ENCODE measurements around the gene RNF223.

The RNF223 gene

DNA sequence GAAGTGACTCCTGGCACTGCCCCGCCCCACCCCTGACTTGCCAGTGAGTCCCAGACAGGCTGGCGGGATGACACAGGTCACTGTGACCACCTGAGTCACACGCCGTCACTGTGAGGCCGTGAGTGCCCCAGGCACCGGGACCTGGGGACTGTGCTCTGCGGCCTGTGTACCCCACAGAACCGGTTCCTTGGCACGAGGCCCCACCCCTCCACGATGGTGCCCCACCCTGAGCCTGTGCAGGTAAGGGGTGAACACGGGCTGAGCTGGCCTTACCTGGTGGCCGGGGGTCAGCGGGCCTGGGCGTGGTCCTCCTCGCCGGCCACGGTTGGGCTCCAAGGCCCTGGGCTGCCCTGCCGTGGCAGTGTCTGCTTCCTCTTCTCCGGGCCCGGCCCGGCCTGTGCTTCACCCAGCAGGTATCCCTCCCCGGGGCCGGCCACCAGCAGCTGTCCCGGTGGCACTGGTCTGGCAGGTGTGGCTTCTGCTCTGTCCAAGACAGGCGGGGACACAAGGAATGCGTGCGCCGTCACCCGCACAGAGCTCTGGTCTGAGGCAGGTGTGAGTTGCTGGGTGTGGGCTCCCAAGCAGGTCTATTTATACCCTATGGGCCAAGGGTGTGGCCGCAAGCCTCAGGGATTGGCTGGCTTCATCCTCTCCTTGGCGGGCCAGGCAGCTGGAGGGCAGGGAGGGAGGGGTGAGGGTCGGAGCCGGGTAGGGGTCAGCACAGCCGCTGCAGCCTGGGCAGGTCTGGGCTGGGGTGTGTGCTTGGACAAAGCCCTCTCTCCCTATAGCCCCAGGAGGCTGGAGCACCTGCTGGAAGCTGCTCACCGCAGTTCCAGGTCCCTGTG is at the start of gene RNF223:
Gene RNF223, minus strand, starts transcription at position 564 of the 845 bp plus-strand sequence. CDS start 1,740 bp downstream, outside the sequence.
- no peak for DNase-seq (ENCODE audit: low spot score)

DNA sequence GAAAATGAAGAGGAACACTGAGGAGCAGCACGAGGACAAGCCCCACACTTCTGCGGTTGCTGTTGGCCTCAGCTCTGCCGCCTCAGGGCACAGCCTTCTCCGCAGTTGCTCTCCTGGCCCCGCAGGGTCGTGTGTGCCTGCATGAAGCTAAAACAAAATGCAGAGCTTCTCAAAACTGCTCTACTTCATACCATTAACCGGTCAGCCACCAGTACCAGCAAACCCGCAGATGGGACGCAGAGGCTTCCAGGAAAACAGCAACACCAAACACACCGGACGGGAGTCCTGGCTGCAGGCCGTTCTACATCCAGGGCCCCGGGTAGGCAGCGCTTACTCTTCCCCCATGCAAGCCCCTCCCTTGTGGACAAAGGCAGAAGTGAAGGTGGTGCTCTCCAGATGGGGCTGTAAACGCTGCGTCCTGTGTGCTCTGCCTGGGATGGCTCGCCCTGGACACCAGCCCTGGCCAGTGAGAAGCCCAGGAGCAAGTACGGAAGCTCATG is 48.9 kb upstream of the RNF223 start:
- DNase-seq (ENCODE audit: low spot score), result no peak

DNA sequence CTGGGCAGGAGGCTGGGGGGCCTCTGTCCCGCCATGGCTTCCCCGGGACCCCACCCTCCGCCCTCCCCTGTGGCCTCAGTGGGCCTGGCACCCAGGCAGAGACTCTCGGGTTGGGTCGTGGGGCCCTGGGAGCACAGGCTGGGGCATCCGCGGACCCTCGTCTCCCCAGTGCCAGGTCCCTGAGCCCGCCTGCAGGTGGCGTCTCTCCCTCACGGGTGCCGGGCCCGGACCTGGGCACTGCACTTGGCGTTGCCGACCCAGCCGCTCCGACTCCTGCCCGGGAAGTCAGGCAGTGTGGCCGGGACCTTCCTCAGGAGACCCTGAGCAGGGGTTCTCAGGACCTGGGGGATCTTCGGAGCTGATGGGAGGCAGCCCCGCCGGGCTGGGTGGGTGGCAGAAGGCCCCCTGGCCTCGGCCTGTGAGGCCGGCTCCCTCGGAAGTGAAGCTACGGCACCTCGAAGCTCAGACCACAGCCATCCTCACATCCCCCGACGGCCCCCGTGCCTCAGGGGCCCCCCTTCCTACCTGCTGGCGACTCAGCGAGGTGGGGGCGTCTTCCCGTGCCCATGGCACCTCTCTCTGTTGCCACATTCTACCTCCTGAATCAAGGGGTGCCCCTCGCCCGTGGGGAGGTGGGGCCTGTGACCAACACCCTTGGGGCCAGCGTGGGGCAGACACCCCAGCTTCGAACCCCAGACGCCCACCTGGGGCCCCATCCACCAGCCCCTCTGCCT is 48.1 kb upstream of the RNF223 start:
- DNase-seq (ENCODE audit: low spot score), result peak; percentile 91

DNA sequence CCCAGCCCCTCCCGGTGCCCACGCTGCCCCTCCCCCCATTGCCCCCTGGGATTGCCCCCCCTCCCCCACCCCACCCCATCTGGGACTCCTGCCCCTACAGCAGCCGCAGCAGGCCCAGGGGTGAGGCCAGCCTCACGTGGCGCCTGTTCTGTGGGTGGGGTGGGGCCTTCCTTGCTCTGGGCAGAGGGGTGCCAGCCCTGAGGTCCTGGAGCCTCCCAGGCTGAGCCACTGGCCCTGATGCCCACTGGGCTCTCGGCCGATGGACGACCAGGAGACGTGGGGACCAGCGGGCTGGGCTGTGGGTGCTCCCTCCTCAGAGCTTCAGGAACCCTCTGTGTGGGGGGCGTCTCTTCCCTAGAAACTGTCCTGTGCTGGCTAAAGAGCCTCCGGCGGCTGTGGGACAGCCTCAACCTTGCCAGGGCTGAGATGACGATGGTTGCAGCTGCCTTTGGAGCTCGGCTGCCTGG is 47.5 kb upstream of the RNF223 start:
- no peak for DNase-seq (ENCODE audit: low spot score)

DNA sequence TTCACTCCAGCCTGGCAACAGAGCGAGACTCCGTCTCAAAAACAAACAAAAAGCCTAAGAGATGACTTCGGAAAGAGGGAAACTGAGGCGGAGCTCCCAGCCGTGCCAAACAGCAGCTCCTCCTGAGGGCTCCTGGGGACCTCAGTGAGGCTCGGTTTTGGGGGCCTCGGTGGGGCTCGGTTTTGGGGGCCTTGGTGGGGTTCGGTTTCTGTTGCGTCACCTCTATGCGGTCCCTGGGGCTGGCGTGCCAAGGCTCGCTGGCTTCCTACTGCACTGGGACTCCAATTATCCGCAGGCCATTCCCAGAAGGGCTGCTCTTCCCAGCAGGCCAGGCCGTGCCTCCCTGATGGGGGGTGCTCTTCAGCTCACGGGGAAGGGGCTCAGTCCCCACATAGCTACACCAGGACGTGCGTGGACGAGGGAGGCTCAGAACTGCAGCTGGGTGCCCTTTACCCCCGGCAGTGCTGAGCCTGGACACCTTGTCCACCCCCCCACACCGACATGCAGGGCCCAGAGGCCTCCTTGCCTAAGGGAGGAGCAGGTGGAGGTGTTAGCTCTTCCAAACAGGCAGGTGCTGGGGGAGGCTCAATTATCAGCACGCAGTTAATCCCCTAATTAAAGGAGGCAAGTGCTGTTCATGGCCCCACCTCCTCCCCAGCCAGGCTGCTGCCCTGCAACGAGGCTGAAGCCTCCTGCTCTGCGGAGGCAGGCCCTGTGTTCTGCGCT is 46.9 kb upstream of the RNF223 start:
- DNase-seq (ENCODE audit: low spot score), result peak; percentile 73

DNA sequence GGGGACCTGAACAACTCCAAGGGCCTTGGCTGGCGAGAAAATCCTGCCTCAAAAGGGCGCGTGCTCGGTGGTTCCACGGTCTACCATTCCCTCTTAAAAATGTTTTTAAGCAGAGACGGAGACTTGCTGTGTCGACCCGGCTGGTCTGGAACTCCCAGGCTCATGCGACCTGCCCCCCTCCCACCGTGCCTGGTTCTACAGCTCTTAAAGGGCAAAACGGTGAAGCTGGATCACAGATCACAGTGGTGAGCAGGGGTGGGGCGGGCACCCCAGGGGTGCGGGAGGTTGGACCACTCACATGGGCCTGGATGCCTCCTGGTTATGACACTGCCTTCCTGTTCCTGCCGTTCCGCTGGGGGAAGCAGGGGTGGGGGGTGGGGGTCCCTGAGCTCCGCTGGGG is 46.0 kb upstream of the RNF223 start:
- DNase-seq (ENCODE audit: low spot score), result no peak

DNA sequence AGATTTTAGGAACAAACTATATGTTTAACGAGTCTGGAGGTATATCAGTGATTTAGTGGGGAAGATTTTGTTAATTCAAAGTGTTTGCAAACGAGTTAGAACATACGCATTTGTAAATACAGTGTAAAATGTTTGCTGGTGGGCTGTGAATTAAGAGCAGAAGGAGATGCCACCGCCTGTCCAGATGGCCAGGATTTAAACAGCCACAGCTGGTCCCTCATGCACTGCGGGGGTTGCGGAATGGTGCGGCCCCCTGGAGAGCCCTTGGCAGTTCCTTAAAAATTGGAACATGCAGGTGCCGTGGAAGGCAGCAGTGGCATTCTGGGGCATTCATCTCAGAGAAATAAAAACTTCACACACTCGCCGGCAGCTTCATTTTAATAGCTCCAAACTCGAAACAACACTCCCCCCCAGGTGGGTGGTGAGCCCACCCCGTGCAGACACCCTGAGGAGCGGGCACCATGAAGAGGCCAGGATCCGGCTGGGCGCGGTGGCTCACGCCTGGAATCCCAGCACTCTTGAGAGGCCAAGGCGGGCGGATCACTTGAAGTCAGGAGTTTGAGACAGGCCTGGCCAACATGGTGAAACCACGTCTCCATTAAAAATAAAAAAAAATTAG is 45.3 kb upstream of the RNF223 start:
- no peak for DNase-seq (ENCODE audit: low spot score)

DNA sequence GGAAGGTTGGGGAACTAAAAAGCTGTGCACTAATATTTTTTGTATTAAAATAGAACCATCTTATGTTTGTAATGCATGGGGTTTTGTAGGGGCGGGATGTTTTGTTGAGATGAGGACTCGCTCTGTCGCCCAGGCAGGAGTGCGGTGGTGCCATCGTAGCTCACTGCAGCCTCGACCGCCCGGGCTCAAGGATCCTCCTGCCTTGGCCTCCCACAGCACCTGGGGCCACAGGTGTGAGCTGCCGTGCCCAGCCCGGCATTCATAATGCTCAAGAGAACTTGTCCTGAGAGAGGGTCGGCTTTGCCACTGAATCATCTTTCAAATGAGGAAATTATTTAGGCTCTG is 44.7 kb upstream of the RNF223 start:
- no peak for DNase-seq (ENCODE audit: low spot score)

DNA sequence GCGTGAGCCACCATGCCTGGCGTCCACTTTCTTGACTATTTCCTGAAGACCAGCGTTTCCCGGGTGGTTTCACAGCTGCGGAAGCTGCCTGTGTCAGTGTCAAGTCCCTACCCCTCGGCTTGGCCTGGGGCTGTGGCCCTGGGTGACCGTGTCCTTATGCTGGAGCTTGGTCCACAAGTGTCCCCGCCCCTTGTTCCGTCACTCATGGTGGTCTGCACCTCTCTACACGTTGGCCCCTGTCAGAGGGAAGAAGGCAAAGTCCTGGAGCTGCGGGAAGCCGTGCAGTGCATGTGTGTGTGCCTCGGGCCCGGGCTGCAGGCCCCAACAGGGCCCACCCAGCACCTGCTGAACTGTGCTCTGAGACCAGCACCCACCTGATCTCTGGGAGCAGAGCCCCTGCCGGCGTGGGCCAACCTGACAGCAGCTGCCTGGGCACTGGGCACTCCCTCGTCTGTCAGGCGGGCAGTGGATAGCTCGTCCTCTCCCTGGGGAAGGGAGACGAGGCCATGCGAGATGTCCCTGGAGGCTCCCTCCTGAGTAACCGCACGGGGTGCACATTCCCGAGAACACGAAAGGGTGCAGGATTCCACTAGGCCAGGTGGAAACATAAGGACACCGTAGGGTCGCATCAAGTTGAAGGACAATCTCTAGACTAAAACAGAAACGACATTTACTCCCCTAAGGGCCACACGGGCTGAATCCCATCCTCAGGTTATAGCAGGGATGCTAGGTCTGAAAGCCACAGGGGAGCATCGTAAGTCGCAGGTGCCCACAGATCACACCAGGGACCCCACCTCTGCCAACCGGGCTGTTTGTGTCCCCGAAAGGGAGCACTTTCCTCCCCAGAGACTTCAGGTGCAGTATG is 44.1 kb upstream of the RNF223 start:
- DNase-seq (ENCODE audit: low spot score), result no peak

DNA sequence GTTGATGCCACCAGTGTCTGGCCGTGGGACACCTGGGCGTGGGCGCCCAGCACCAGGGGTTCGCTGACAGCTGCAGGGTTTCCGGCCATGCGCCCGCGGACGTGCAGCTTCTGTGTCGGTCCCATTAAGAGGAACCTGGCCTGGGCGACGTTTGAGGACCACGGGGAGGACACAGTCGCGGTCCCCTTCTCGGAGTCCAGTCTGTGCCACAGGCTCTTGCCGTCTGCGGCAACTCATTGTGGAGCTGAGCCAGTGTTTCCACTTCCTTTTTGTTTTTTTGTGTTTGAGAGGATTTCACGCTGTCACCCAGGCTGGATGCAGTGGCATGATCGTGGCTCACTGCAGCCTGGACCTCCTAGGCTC is 43.3 kb upstream of the RNF223 start:
- DNase-seq (ENCODE audit: low spot score), result no peak

DNA sequence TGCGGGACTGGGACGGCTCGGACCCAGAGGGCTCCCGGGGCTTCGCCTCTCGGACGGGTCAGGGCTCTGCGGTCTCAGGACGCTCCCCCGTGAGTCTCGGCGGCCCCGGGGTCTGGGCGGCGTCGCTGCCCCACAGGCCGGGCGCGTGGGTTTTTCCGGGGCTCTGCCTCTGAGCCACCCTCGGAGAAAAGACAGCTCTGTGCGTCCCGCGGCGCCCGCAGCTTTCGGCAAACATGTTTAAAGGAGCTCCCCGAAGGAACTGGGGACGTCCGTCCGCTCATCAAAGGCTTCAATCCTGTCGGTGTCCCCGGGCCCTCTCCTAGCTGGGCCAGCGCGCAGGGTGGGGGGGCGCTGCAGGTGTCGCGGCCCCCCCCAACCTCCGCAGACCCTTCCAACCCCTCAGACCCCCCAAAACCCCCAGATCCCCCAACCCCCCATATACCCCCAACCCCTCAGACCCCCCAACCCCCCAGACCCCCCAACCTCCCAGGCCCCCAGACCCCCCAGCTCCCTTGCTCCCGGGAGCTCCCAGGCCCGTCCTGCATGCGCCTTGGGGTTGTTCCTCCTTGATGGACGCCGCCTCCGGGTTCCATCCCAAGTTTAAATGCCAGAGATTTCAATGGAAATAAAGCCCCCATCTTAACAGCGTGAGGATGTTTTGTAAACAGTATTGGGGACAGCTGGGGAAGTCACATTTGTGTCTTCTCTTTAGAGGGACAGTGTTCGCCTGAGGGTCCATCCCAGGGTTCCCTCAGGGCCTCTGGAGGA is 42.8 kb upstream of the RNF223 start:
- no peak for DNase-seq (ENCODE audit: low spot score)

DNA sequence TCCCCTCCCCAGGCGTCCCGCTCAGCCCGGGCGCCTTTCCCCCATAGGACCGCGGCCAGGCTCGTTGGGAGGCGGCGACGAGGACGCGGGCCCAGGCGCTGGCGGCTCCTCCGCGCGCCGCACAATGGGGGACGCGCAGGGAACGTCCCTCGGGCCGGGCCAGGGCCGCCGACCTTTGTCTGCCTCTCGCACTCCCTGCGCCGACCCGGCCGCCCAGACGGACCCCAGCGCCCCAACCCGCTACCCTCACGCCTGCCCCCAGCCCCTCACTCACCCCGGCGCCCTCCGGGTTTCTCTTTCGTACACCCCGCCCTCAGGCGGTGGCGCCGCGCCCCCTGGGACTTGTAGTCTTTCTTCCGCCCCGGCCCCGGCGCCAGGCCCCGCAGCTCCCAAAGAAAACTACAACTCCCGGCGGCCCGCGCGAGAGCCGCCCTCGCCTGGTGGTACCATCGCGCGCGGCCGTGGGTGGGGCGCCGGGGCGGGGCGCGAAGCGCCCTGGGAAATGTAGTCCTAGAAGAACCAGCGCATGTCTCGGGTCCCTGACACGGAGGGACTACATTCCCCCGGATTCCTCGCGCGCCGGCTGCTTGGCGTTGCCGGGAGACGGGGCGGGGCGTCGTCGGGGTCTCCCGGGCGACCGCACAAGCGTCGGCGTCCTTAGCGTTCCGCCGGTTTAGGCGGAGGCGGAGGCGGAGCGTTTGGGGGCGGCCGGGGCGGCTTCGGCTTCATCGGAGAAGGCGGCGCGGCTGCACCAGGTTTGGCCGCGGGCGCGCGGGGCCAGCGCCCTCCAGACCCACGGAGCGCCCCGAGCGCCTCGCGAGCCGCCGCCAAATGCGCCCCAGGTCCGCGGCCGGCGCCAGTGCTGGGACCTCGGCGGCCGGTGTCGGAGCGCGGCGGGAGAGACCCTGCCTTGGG is 41.9 kb upstream of the RNF223 start, which contains the start of gene C1orf159:
Gene C1orf159, minus strand, starts transcription at position 304 of the 915 bp plus-strand sequence. CDS start 24,546 bp downstream, outside the sequence.
- DNase-seq (ENCODE audit: low spot score), result peak; percentile 96

DNA sequence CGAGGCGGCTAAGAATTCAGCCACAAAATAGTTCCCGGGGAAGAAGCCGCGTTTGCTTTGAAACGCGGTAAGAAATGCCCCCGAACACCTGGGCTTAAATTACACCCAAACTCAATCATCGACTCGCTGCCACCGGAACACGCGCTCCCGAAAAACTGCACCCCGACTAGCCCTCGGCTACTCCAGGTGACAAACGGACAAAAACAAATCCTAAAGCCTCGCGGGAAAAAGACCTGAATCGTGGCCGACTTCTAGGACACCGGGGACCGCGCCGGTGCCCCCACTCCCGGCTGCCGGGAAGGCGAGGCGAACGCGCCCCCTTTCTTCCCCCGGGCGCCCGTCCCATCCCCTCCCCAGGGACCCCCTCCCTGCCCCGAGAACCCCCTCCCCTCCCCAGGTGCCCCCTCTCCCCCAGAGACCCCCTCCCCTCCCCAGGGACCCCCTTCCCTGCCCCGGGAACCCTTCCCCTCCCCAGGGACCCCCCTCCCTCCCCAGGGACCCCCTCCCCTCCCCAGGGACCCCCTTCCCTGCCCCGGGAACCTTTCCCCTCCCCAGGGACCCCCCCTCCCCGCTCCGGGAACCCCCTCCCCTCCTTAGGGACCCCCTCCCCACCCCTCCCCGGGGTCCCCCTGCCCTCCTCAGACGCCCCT is 41.2 kb upstream of the RNF223 start:
- DNase-seq (ENCODE audit: low spot score), result no peak

DNA sequence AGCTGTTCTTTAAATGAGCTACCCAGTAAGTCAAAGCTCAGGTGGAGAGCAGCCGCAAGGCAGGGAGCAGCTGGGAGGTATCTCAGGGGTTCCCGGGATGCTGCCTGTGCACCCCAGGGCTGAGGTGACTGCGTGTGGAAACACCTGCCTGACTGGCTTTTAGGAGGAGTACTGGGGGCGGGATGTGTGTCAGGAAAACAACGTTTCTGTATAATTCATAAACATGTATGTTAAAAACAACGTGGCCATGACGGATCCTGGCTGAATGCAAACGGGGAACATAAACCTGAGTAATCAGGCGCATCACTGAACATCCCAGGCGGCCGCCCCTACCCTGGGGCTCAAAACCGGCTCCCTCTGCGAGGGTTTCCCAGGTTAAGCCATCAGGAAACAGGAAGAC is 40.3 kb upstream of the RNF223 start:
- DNase-seq (ENCODE audit: low spot score), result no peak

DNA sequence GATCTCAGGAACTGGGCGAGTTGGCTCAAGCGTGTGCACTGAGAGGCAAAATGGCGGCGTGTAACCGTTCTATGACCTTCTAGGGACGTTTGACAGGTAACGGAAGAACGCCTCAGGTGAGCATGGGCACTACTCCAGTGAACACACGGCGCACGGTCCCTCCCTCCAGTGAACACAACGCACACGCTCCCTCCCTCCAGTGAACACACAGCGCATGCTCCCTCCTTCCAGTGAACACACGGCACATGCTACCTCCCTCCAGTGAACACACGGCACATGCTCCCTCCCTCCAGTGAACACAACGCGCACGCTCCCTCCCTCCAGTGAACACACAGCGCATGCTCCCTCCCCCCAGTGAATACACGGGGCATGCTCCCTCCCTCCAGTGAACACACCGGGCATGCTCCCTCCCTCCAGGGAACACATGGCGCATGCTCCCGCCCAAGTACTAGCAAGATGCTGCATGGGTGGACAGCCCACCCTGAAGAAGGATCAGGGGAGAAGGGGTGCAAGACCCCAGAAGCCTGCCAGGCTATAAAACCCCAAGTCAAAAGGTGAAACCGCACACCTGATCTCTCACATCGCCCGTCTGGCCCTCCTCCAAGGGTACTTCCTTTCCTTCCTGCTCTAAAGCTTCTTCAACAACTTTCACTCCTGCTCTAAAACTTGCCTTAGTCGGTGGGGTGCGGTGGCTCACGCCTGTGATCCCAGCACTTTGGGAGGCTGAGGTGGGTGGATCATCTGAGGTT is 38.3 kb upstream of the RNF223 start:
- DNase-seq (ENCODE audit: low spot score), result no peak

DNA sequence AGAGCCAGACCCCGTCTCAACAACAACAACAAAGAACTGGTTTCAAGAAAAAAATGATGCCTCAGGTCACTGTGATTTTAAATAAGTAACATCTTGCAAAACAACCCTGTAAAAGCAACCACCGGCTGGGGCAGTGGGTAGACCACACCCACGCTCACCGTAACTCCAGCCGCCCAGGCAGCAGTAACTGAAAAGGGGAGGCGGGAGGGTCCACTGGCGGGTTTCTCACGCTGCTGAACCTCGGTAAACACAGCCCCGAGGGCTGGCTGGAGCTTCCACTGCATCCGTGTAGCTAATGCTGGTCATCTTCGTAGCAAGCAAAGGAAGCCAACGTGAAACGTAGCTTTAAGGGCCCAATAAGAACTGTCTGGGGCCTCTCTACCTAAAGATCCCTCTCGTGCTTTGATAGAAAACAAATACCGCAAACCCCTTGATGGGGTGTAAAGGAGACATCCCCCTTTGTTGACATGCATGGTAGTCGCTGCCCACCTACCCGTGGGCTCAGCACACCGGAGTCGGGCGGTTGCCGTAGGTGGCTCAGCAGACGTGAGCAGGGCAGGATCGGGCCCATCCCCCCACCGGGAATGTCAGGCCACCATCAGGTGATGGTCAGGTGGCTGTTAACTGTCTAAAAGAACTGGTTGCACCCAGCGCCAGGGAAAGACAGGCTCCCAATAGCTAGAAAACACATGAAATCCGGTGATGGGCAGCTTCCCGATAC is 37.6 kb upstream of the RNF223 start:
- DNase-seq (ENCODE audit: low spot score), result no peak

DNA sequence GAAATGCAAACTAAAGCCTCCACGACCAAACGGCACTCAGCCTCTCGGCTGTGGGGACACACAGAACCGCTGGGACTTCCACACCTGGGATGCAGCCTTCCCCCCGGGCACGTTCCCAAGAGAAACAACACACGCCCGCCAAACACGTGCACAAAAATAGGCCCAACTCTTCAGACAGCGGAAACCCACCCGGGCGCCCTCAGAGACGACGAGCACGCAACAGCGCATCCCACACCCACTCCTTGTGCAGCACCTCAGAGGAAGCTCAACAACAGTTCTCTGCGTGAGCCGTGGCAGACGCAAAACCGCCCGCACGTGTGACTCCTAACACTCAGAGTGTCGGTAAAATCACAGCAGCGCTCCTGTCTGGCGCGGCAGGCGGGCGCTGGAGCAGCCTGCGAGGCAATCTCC is 36.5 kb upstream of the RNF223 start:
- DNase-seq (ENCODE audit: low spot score), result no peak

Measured in D341Med (cell line).